HL-60 (cell line): ENCODE results near the gene PCBP2.

Experiments
- POLR2AphosphoS5 ChIP-seq: IDR thresholded peaks from 2 replicates; pipeline ENCODE4 v1.6.1; 2012; ENCODE audit warnings: low read depth
- TF ChIP-seq, protein P1 (sequence below): IDR thresholded peaks from one replicate; pipeline ENCODE4 v1.5.1; 2011; ENCODE audit warnings: low read length, control low read depth, inconsistent platforms; ENCODE audit not compliant: insufficient read depth

DNA sequence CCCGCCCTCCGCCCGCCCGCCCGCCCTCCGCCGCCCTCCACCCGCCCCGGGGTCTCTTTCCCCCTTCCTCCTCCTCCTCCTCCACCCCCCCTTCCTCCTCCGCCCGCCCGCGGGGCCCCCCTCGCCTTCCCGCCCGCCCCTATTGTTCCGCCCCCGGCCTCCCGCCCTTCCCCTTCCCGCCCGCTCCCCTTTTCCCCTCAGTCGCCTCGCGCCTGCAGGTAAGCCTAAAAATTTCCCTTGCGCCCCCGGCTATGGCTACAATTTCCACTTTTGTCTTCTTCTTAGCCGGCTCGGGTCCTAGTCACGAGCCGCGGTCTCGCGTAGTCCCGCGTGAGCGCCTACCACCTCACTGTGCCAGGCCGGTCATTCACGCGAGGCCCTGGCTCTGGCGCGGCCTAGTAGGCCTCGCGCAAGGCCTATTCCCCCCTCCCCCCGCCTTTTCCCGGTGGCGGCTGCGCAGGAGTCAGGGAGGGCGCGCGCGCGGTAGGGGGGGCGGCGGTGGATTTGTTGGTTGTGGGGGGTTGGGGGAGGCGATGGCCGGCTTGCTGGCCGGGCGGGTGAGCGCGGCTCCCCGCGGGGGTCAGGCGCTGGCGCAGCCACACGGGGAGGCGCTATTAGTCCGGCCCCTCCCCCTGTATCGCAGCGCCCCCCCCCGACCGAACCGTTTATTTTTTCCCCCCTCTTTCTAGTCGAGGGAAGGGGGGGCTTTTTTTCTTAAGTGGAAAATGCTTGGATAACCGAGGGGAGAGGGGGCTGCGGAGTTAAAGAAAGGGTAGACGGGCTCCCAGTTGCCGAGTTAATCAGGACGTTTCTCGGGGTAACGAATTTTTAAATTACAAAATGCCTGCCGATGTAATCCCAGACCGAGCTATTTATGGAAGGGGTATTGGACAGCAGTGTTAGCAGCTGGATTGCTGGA lies 516 bp downstream of the PCBP2 start:
- TF ChIP-seq, protein P1, sequence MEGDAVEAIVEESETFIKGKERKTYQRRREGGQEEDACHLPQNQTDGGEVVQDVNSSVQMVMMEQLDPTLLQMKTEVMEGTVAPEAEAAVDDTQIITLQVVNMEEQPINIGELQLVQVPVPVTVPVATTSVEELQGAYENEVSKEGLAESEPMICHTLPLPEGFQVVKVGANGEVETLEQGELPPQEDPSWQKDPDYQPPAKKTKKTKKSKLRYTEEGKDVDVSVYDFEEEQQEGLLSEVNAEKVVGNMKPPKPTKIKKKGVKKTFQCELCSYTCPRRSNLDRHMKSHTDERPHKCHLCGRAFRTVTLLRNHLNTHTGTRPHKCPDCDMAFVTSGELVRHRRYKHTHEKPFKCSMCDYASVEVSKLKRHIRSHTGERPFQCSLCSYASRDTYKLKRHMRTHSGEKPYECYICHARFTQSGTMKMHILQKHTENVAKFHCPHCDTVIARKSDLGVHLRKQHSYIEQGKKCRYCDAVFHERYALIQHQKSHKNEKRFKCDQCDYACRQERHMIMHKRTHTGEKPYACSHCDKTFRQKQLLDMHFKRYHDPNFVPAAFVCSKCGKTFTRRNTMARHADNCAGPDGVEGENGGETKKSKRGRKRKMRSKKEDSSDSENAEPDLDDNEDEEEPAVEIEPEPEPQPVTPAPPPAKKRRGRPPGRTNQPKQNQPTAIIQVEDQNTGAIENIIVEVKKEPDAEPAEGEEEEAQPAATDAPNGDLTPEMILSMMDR: no peak
- peak; percentile 86 for TF ChIP-seq POLR2AphosphoS5
